HG03521 (cell line): Measurements from ENCODE around the gene LRP1B.
"Not testable (repeated sequence)": the region's sequence is repeated elsewhere in the genome, so short reads cannot be mapped to it uniquely, and the experiment has no call there.

Experiments
- ATAC-seq: cut with Tn5 transposase; IDR thresholded peaks from one replicate; pipeline ENCODE4 v1.9.1; 2021; ENCODE audit warnings: mild to moderate bottlenecking, moderate library complexity; ENCODE audit not compliant: unreplicated experiment

The LRP1B gene

GRCh38 chr2:140337061-140337460, 1793.8 kb downstream of the LRP1B start:
- ATAC-seq: no peak

DNA sequence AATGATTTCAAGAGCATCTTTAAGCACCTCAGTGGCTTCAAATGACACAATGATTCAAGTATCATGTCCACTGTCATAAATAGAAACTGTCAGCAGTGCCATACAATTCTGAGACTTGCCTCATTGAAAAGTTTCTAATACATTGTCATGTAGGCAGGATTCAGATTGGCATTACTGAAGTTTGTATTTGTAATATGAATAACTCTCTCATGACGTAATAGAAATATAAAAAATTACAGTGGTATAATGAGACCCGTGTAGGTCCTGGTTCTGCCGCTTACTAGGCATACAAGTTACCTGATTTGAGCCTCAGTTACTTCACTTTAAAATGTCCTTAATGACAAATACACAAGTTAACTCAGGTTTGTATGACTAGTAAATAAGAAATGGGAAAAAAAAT, 1814.5 kb downstream of the LRP1B start:
- ATAC-seq: no peak

DNA sequence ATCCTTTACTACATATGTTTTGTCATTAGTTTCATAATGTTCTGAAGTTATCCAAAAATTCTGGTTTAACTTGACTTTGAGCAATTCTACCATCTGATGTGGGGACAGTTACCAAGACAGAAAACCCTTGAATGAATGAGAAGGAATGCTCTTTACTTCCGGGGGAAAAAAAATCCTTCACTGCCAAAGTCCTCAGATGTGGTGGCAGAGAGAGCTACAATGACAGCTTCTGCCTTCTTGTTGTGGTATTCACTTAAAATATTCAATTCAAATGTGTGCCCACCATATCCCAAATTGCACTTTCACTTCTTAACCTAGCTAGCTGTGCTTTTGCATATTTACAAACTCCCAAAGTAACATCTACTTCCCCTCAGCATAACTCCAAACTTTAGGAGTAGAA, 1818.9 kb downstream of the LRP1B start:
- no peak for ATAC-seq

- ATAC-seq: no peak
Measured at GRCh38 chr2:140308706-140309105, 1822.1 kb downstream of the LRP1B start.

GRCh38 chr2:140307532-140307931, 1823.3 kb downstream of the LRP1B start:
- no peak for ATAC-seq

DNA sequence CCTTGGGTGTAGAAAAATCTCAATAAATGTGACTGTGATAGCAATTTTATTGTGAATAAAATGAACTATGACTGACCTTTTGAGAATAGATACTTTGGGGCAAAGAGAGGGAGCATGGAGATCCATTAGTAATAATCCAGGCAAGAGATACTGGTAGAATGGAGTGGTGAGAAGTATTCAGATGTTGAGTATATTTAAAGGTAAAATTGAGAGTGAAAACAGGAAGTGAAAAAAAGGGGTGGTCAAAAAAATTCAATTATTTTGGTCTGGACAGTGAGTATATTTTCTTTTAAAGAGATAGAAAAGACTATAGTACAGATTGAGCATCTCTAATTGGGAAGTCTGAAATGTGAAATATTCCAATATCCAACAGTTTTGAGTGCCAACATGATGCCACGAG, 1835.0 kb downstream of the LRP1B start:
- ATAC-seq: no peak

- no peak for ATAC-seq
Measured at GRCh38 chr2:140288726-140289125, 1842.1 kb downstream of the LRP1B start.

DNA sequence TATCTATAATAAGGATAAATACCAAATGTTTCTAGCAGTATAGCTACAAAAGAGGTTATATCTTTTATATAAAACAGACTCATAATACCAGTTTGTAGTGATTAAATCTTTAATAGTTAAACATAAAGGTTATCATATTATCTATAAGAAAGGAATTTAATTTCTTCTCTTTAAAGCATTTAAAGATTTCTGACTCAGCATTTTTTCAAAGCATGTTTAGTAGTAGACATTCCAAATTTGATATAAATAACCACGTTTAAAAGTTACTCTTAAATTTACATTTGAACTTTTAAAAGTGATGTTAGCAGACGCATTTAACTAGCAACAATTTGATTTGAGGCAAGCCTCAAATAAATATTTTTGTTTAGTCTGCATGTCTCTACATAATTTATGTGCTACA, 1842.6 kb downstream of the LRP1B start:
- no peak for ATAC-seq

GRCh38 chr2:140286377-140286776, 1844.4 kb downstream of the LRP1B start:
- no peak for ATAC-seq

DNA sequence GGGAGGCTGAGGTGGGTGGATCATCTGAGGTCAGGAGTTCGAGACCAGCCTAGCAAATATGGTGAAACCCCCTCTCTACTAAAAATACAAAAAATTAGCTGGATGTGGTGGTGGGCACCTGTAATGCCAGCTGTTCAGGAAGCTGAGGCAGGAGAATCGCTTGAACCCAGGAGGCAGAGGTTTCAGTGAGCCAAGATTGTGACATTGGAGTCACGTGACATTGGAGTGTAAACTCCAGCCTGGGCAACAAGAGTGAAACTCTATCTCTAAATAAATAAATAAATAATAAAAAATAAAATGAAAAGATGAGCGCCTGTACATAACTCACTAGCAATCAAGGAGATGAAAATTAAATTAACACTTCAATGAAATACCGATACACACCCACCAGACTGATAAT, 1853.5 kb downstream of the LRP1B start:
- not testable (repeated sequence) for ATAC-seq

GRCh38 chr2:140276661-140277060, 1854.2 kb downstream of the LRP1B start:
- ATAC-seq: no peak

GRCh38 chr2:140275427-140275826, 1855.4 kb downstream of the LRP1B start:
- no peak for ATAC-seq

GRCh38 chr2:140274891-140275290, 1855.9 kb downstream of the LRP1B start:
- no peak for ATAC-seq

DNA sequence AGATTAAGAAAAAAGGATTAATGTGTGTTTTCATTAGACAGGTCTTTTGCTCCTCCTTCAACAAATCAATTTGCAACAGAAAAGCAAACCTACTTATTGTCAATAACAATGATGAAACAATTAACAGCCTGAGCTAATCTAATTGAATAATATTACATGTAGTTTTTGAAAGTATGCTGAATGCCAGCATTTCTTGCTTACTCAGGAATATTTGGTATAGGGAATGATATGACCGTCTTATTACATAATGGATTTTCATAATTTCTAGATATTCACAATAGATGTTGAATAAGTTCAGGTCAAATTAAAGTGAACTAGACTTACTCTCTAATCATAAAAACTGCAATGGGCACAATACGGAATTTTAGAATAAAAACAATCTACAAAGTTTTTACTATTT, 1856.9 kb downstream of the LRP1B start:
- no peak for ATAC-seq

- ATAC-seq: no peak
Measured at GRCh38 chr2:140273408-140273807, 1857.4 kb downstream of the LRP1B start.

DNA sequence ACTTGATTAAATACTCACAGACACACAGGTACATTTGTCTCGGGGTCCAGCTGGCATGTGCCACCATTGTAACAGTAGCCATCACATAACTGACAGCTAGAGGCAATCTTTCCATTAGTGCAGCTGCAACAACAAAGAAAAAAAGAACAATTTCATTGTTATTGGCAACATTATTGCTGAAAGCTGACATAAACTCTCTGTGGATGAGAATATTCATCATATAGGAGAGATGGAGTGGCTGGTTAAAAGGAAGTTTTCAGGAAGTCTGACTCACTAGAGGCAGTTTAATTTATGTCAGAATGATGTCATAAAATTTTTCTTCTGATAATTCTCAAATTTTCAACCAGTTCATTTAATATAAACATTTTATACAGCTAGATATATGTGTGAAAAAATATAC, 1860.6 kb downstream of the LRP1B start:
- ATAC-seq: no peak

DNA sequence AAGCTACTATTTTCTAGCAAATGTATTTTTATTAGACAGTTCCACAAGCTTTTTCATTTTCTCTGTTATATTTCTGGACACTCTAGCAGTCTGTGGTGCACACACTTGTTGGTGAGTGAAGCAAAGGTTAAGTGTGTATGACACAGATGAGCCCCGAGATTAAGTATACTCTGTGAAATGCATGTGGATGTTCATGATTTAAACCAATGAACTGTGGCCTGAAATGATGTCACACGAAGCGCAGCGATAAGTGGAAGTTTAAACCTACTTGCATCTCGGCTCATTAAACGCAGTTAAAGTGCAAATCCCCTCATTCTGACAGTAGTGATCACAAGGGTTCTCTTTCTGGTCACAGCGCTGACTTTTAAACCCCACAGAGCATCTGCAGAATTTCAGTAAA, 1861.8 kb downstream of the LRP1B start:
- ATAC-seq: no peak

GRCh38 chr2:140262908-140263307, 1867.9 kb downstream of the LRP1B start:
- ATAC-seq: no peak

DNA sequence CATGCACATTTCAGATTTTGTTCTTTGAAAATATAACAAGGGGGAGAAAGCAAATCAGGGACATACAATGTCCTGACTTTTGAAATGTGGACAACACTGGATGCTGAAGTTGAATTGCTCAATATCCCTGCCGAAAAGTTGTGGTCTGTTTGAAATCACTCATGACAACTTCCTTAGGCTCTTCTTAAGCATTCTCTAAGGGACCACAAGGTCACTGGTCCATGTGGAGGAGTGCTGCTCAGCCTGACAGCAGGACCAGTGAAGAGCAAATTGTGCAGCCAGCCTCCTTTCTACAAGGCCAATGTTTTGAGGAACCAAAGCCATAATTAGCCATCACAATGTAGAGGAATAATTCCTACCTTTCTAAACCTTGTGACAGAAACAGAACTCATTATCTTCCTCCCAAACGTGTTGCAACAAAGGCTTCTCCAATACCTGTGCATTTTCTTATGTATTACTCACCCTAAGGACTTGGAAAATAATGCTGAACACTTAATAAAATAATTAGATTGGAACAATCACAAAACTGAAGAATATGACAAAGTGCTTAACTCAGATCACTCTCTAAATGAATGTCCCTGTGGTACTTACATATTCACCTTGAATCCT, 1873.0 kb downstream of the LRP1B start:
- ATAC-seq: no peak

DNA sequence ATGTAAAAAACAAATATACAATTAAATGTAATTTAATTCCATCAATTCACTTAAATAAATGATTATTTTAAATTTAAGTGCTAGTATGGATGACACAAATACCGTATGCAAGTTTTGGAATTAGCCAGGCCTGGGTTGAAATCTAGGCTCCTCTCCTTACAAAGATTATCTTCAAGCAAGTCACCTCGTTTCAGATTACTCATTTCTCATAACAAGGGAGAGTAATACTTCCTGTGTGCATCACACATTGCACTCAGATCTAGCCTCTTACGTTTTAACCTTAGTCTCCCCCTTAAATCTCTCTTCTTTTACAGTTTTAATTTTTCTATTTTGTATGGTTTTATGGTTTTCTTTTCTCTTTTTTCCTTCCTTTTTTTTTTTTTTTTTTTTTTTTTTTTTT, 1874.7 kb downstream of the LRP1B start:
- no peak for ATAC-seq

GRCh38 chr2:140249821-140250220, 1881.0 kb downstream of the LRP1B start:
- no peak for ATAC-seq

DNA sequence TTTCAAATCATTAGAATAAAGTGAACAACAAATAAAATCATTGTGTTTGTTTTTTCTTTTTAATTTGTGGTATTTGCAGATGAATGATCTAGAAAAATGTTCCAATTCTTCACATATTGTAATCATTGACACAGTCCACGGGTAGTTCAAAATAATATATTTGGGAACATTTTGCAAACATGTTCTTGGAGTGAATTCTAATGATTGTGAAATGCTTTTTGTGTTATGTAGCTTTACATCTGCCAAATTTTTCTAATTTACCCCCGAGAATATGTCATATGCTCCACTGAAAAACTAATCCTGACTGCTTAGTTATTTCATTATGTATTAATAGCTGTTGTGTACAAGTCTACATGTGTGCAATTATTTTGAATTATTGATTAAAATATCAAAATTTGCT, 1882.2 kb downstream of the LRP1B start:
- no peak for ATAC-seq

- no peak for ATAC-seq
Measured at GRCh38 chr2:140247451-140248195, 1883.2 kb downstream of the LRP1B start.
